SK-N-SH (cell line): ENCODE results near the gene DELE1.

ENCODE experiments used
- CHD2 ChIP-seq: fragments of 150-350 bp; IDR thresholded peaks from 2 replicates; pipeline ENCODE4 v1.6.1; 2018; ENCODE audit warnings: low read length; ENCODE audit not compliant: partially characterized antibody
- EP300 ChIP-seq, 2 experiments: IDR thresholded peaks; 2 replicates each; pipeline versions ENCODE4 v1.4.0 to v1.6.1; 2012; ENCODE audit warnings: borderline replicate concordance in 1 of 2, low read depth in 1 of 2, low read length in 1 of 2
- EZH2phosphoT487 ChIP-seq: fragments of 200-600 bp; sonication (generic); IDR thresholded peaks from 2 replicates; pipeline ENCODE4 v1.6.1; 2017; ENCODE audit warnings: low read depth, mixed run types, mild to moderate bottlenecking, antibody characterized with exemption, moderate library complexity, borderline replicate concordance
- FOSL2 ChIP-seq: IDR thresholded peaks from 2 replicates; pipeline ENCODE4 v1.4.0; 2012; ENCODE audit warnings: low read depth, mild to moderate bottlenecking, moderate library complexity, borderline replicate concordance
- MEF2A ChIP-seq: IDR thresholded peaks from 2 replicates; pipeline ENCODE4 v1.4.0; 2012; ENCODE audit warnings: low read depth, borderline replicate concordance
- NFIC ChIP-seq: IDR thresholded peaks from 2 replicates; pipeline ENCODE4 v1.4.0; 2012; ENCODE audit warnings: borderline replicate concordance
- RAD21 ChIP-seq: IDR thresholded peaks from 2 replicates; pipeline ENCODE4 v1.6.1; 2012; ENCODE audit warnings: mild to moderate bottlenecking, low read length
- REST ChIP-seq: IDR thresholded peaks from 2 replicates; pipeline ENCODE4 v1.6.1; 2012; ENCODE audit warnings: mild to moderate bottlenecking, low read depth, low read length, moderate library complexity
- RXRA ChIP-seq: IDR thresholded peaks from 2 replicates; pipeline ENCODE4 v1.4.0; 2012; ENCODE audit warnings: low read depth, mild to moderate bottlenecking, borderline replicate concordance
- SIN3A ChIP-seq: IDR thresholded peaks from 2 replicates; pipeline ENCODE4 v1.6.1; 2012; ENCODE audit warnings: low read depth, mild to moderate bottlenecking, low read length, moderate library complexity, borderline replicate concordance
- TF ChIP-seq, protein P1 (sequence below): fragments of 200-600 bp; sonication (generic); IDR thresholded peaks from 2 replicates; pipeline ENCODE4 v1.6.1; 2017; ENCODE audit warnings: antibody characterized with exemption, mild to moderate bottlenecking, moderate library complexity
- TF ChIP-seq, protein P2 (sequence below): fragments of 150-350 bp; IDR thresholded peaks from 2 replicates; pipeline ENCODE4 v1.6.1; 2017; ENCODE audit warnings: antibody characterized with exemption, low read length, low read depth, borderline replicate concordance

GRCh38 chr5:141966963-141967333 is 43.3 kb downstream of the DELE1 start:
- TF ChIP-seq, protein P1, sequence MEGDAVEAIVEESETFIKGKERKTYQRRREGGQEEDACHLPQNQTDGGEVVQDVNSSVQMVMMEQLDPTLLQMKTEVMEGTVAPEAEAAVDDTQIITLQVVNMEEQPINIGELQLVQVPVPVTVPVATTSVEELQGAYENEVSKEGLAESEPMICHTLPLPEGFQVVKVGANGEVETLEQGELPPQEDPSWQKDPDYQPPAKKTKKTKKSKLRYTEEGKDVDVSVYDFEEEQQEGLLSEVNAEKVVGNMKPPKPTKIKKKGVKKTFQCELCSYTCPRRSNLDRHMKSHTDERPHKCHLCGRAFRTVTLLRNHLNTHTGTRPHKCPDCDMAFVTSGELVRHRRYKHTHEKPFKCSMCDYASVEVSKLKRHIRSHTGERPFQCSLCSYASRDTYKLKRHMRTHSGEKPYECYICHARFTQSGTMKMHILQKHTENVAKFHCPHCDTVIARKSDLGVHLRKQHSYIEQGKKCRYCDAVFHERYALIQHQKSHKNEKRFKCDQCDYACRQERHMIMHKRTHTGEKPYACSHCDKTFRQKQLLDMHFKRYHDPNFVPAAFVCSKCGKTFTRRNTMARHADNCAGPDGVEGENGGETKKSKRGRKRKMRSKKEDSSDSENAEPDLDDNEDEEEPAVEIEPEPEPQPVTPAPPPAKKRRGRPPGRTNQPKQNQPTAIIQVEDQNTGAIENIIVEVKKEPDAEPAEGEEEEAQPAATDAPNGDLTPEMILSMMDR = no peak
- TF ChIP-seq REST (no peak), RAD21 (no peak), NFIC (no peak), RXRA (no peak), MEF2A (no peak), EZH2phosphoT487 (no peak), EP300 (IDR thresholded peaks at IDR 0.05; ENCODE audit: borderline replicate concordance in 1 of 2, low read depth in 1 of 2, low read length in 1 of 2) (no peak), FOSL2 (no peak), CHD2 (no peak), SIN3A (no peak)
- TF ChIP-seq, protein P2, sequence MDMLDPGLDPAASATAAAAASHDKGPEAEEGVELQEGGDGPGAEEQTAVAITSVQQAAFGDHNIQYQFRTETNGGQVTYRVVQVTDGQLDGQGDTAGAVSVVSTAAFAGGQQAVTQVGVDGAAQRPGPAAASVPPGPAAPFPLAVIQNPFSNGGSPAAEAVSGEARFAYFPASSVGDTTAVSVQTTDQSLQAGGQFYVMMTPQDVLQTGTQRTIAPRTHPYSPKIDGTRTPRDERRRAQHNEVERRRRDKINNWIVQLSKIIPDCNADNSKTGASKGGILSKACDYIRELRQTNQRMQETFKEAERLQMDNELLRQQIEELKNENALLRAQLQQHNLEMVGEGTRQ = no peak
